Measurements from ENCODE around the gene SLC40A1.

- TF ChIP-seq, protein P1, sequence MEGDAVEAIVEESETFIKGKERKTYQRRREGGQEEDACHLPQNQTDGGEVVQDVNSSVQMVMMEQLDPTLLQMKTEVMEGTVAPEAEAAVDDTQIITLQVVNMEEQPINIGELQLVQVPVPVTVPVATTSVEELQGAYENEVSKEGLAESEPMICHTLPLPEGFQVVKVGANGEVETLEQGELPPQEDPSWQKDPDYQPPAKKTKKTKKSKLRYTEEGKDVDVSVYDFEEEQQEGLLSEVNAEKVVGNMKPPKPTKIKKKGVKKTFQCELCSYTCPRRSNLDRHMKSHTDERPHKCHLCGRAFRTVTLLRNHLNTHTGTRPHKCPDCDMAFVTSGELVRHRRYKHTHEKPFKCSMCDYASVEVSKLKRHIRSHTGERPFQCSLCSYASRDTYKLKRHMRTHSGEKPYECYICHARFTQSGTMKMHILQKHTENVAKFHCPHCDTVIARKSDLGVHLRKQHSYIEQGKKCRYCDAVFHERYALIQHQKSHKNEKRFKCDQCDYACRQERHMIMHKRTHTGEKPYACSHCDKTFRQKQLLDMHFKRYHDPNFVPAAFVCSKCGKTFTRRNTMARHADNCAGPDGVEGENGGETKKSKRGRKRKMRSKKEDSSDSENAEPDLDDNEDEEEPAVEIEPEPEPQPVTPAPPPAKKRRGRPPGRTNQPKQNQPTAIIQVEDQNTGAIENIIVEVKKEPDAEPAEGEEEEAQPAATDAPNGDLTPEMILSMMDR (IDR thresholded peaks at IDR 0.05; ENCODE audit: low read depth, low read length, poor library complexity, severe bottlenecking) = no peak
- TF ChIP-seq EZH2phosphoT487 (IDR thresholded peaks at IDR 0.05; ENCODE audit: borderline replicate concordance, low read length) = no peak
These were observed 67.7 kb downstream of the SLC40A1 start for GRCh38 chr2:189512879-189513278.

All from DOHH2 (cell line).